Stimulated activated CD8-positive, alpha-beta memory T cell treated with anti-CD3 and anti-CD28 coated beads, Interleukin-7, amount 100 ng/mL, for 1 hour (primary cell): Measurements from ENCODE around the gene ISG20.
A peak's percentile ranks its signal among the peaks of the same experiment; 100 is the strongest.
"Not testable (repeated sequence)": the region's sequence is repeated elsewhere in the genome, so short reads cannot be mapped to it uniquely, and the experiment has no call there.

Source experiments
- DNase-seq, 2 donors: peaks; one replicate each; pipeline ENCODE4 v3.0.0-alpha.2; 2020; ENCODE audit warnings: low read depth in 2 of 2

ISG20 gene

GRCh38 chr15:88618686-88619085, 20.1 kb upstream of the ISG20 start:
- DNase-seq: no peak

GRCh38 chr15:88619796-88620195, 19.0 kb upstream of the ISG20 start:
- DNase-seq: no peak

DNA sequence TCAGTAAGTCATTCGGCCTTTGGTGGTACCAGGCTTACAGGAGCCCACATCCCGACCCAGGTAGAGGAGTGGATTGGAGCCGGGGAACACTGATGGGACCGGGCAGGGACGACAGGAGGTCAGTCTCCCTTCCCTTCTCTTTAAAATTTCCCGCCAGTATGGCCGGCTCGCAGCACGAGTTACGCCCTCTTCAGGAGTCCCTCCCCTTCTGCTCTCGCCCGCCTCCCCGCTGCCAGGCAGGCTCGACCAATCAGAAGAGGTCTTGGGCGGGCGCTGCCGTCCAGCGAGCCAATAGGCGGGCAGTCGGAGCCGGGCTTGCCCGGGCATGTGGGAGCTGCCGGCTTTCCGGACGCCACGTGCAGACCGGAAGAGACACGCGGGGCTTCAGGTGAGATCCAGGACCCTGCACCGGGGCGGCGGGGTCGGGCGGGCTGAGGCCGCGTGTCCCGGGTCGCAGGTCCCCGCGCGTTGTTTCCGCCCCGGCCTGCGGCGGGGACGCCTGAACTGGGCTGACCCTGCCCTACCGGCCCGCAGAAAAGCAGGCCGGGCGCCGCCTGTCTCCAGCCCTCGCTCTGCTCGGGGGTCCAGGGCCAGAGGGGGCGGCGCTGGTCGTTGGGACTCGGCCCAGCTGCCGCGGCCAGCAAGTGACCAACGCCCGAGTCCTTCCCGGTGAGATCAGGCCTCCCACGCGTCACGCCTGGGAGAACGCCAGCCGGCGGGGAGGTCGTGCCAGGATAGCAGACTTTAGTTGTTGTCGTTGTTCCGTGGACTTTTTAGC, 17.6 kb upstream of the ISG20 start, which contains the start of gene AEN:
AEN (plus strand) TSS at position 346 of the 778 bp plus-strand sequence. CDS start 4,870 bp downstream, outside the sequence.
- peak; percentile 84 for DNase-seq

- DNase-seq: no peak
These were observed 16.8 kb upstream of the ISG20 start for GRCh38 chr15:88621789-88622604.

DNA sequence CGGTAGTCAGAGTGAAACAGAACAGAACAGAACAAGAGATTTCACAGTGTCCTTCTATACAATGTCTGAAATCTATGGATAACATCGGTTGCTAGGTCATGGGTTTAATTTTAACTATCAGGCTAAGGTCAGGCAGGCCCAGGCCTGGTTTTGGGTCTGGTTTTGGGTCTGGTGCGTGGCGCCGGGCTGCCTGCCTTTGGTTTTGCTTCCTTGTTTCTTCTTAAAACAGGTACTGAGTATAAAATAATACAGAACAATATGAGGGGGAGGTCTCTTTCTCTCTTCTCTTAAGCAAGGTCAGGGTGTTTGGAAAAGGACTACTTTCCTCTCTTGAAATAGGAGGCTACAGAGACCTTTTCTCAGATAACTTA, 16.2 kb upstream of the ISG20 start:
- DNase-seq: no peak

DNA sequence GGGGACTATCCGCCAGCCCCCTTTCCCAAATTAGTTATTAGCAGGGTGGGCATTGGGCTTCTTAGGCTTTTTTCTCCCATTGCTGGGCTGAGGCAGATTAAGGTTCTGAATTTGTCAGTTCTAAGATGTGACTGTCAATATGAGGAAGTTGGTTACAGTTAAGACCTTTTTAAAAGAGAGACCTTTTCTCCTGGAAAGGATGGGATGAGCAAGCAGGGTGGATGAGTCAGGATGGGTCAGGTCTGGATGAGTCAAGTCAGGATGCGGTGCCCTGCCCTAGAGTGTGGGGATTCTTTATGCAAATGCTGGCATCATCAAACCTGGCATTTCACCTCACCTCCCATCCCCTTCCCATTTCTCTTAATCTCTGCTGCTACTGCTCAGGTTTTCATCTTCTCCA, 15.8 kb upstream of the ISG20 start:
- no peak for DNase-seq

GRCh38 chr15:88623632-88624031, 15.2 kb upstream of the ISG20 start:
- DNase-seq: no peak

DNA sequence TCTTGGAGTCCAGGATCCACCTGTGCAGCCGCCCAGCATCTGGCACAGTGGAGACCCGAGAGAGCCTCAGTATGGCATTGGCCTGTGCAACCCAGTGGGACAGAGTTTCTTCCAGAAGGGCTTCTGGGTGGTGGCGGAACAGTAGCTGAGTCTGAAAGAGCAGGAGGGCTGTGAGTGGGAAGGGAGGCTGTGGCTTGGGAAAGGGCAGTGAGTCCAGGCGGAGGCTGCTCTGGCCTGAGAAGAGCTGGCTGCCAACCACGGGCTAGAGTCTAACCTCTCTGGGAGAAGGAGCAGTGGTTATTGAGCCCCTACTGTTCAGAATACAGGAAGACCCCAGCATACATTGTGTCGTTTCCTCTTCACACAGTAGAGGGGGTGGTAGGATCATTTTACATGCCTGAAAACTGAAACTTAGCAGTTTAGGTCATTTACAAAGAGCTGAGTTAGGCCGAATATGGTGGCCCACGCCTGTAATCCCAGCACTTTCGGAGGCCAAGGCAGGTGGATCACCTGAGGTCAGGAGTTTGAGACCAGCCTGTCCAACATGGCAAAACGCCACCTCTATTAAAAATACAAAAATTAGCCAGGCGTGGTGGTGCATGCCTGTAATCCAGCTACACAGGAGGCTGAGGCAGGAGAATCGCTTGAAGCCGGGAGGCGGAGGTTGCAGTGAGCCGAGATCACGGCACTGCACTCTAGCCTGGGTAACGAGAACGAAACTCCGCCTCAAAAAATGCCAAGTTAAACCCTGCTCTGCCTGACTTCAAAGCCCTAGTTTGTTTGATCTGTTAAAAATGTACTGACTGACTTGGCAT, 14.5 kb upstream of the ISG20 start:
- no peak for DNase-seq

- no peak for DNase-seq
These were observed 13.8 kb upstream of the ISG20 start for GRCh38 chr15:88624971-88625490.

- DNase-seq: no peak
These were observed 12.7 kb upstream of the ISG20 start for GRCh38 chr15:88625943-88626741.

GRCh38 chr15:88627463-88627862, 11.4 kb upstream of the ISG20 start:
- no peak for DNase-seq

DNA sequence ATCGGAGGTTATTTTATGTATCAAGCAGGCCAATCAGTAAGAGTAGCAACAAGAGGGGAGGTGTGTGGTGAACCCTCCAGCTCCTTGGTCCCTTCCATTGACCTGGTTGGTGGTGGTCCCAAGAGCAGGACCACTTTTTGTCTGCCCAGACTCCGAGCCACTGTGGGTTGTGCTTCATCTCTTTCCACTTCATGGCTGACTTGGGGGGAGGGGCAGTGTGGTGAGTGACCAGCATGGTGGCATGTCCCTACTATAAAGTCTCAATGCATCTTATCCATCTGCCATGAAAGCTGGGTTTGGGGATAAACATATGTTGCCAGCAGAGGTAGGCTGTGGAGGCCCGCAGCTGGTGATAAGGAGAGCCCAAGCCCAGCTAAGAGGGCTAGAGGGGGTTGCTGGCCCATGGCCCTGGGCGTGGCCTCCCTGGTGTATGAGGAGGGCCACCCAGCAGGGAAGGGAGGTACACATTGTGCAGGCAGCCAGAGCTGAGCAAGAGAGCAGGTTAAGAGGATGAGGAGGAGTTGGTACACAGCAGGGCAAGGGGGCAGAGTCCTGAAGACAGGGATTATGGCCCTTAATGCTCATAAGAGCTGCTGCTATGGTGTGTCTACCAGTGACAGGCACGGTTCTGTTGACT, 10.7 kb upstream of the ISG20 start:
- no peak for DNase-seq

DNA sequence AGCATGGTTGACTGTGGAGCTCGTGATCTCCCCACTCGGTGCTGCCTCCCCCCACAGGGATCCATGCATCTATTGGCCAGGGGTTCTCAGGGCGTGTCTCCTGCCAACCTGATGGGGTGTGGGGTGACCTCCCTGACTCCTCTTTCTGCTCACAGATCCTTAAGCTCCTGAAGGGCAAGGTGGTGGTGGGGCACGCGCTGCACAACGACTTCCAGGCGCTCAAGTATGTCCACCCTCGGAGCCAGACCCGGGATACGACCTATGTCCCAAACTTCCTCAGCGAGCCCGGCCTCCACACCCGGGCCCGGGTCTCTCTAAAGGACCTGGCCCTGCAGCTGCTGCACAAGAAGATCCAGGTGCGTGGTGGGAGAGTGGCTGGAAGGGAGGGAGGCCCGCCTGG, 9.7 kb upstream of the ISG20 start:
- DNase-seq: no peak

DNA sequence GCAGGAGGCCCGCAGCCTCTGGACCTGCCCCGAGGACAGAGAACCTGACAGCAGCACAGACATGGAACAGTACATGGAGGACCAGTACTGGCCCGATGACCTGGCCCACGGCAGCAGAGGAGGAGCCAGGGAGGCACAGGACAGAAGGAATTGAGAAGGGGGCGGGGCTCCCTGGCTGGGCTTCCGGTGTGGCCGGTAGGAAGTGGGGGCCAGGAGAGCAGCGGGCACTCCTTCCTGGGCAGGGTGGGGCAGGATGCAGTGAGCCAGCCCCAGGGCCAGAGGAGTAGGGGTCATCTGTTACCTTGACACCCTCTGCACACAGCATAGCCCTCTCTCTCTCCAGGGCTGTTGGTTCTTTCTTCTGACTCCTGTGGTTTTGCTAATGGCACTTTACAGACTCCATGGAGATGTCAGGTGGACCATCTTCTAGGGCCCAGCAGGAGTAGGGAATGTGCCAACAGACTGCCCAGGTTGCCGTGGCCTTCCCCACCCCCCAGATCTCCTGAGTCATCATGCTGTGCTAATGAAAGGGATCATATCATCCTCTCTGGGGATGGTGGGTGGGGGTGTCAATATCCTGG, 8.6 kb upstream of the ISG20 start:
- no peak for DNase-seq

- DNase-seq: no peak
These were observed 7.9 kb upstream of the ISG20 start for GRCh38 chr15:88630798-88631463.

GRCh38 chr15:88631464-88632028, 7.3 kb upstream of the ISG20 start:
- DNase-seq: no peak

DNA sequence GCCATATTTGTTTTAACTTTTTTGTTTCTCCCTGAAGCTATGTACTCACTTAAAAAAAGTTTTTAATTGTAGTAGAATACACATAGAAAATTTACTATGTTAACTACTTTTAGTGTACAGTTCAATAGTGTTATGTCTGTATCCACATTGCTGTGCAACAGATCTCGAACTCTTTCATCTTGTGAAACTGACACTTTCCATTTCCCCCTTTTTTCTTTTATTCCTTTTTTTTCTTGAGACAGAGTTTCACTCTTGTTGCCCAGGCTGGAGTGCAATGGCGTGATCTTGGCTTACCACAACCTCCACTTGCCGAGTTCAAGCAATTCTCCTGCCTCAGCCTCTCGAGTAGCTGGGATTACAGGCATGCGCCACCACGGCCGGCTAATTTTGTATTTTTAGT, 6.0 kb upstream of the ISG20 start:
- not testable (repeated sequence) for DNase-seq

DNA sequence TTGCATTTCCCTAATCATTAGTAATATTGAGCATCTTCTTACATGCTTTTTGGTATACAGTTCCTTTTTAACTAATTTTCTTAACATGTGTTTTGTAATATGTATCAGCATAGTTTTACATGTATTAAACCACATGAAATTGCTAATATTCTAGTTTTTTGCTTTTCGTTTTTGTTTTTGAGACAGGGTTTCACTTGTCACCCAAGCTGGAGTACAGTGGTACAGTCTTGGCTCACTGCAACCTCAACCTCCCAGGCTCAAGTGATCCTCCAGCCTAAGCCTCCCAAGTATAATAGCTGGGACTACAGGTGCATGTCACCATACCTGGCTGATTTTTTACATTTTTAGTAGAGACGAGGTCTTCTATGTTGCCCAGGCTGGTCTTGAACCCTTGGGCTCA, 4.4 kb upstream of the ISG20 start:
- DNase-seq: no peak

- no peak for DNase-seq
These were observed 3.5 kb upstream of the ISG20 start for GRCh38 chr15:88635318-88635717.
